IMR-90 (cell line): Measurements from ENCODE around the gene JPT1. TPM values are rescaled to one million over a fixed set of nuclear protein-coding genes. Genes with fewer than 3 reads are reported as not detected.

Experiments used
- ATAC-seq: fragments of 200-7000 bp; cut with Tn5 transposase; 2 replicates; pipeline ENCODE4 v1.9.1; 2020; ENCODE audit warnings: low read depth, mild to moderate bottlenecking, moderate library complexity
- BruUV-seq: library from RNA; stranded (reverse); fragments of 400-500 nt; replicated peaks from 2 replicates; lab custom pipeline; 2021; lab: Mats Ljungman, UMichigan
- CTCF ChIA-PET: fragments of 300-600 bp; formaldehyde crosslinking; extraction: SDS; loops from one replicate; lab custom pipeline; 2021; ENCODE audit warnings: antibody characterized with exemption; lab: Yijun Ruan, JAX
- POLR2A ChIA-PET: fragments of 300-600 bp; sonication (Branson Sonifier 250); formaldehyde crosslinking; loops from one replicate; lab custom pipeline; 2022; ENCODE audit warnings: antibody characterized with exemption; ENCODE audit not compliant: unreplicated experiment; lab: Charles Lee
- DNase-seq: peaks from one replicate; pipeline ENCODE4 v3.0.0; 2013
- H2AFZ ChIP-seq: replicated peaks from 2 replicates; pipeline ENCODE3; 2013; ENCODE audit warnings: low read length, mild to moderate bottlenecking; ENCODE audit not compliant: poor library complexity
- H2AK5ac ChIP-seq: 2 replicates; pipeline ENCODE4 v1.6.1; 2013; ENCODE audit warnings: low read depth, low read length, inconsistent platforms
- H2AK9ac ChIP-seq: replicated peaks from 2 replicates; pipeline ENCODE3; 2013; ENCODE audit warnings: mild to moderate bottlenecking, low read depth, low read length, moderate library complexity; ENCODE audit not compliant: poor library complexity
- H2BK120ac ChIP-seq: 2 replicates; pipeline ENCODE4 v1.6.1; 2013; ENCODE audit warnings: low read depth, low read length, inconsistent platforms
- H2BK15ac ChIP-seq: 3 replicates; pipeline ENCODE4 v1.6.1; 2013; ENCODE audit warnings: low read depth, low read length, inconsistent platforms
- H2BK20ac ChIP-seq: 2 replicates; pipeline ENCODE4 v1.6.1; 2013; ENCODE audit warnings: low read depth, mild to moderate bottlenecking, inconsistent platforms, low read length, moderate library complexity
- H2BK5ac ChIP-seq: 2 replicates; pipeline ENCODE4 v1.6.1; 2013; ENCODE audit warnings: mild to moderate bottlenecking, low read depth, low read length, inconsistent platforms; ENCODE audit not compliant: poor library complexity, severe bottlenecking
- H3K14ac ChIP-seq: replicated peaks from 2 replicates; pipeline ENCODE4 v1.6.1; 2013; ENCODE audit warnings: low read depth, low read length, inconsistent platforms
- H3K18ac ChIP-seq: 2 replicates; pipeline ENCODE4 v1.6.1; 2013; ENCODE audit warnings: low read depth, low read length, control low read depth
- H3K23ac ChIP-seq: 2 replicates; pipeline ENCODE4 v1.6.1; 2013; ENCODE audit warnings: low read depth, low read length, inconsistent platforms
- H3K27ac ChIP-seq: 2 replicates; pipeline ENCODE4 v1.5.1; 2013; ENCODE audit warnings: mild to moderate bottlenecking, control low read depth, low read length; ENCODE audit not compliant: insufficient read depth
- H3K27me3 ChIP-seq: 2 replicates; pipeline ENCODE4 v1.6.1; 2013; ENCODE audit warnings: low read length; ENCODE audit not compliant: control insufficient read depth, insufficient read depth
- H3K36me3 ChIP-seq: 2 replicates; pipeline ENCODE4 v1.6.1; 2013; ENCODE audit warnings: low read length, mixed read lengths; ENCODE audit not compliant: control insufficient read depth, insufficient read depth
- H3K4ac ChIP-seq: 2 replicates; pipeline ENCODE4 v1.6.1; 2013; ENCODE audit warnings: low read depth, low read length, inconsistent platforms
- H3K4me1 ChIP-seq: 2 replicates; pipeline ENCODE4 v1.6.1; 2013; ENCODE audit warnings: low read length, mixed read lengths; ENCODE audit not compliant: control insufficient read depth, insufficient read depth
- H3K4me2 ChIP-seq: 2 replicates; pipeline ENCODE4 v1.6.1; 2013; ENCODE audit warnings: low read depth, mild to moderate bottlenecking, control low read depth, low read length, moderate library complexity
- H3K4me3 ChIP-seq: 2 replicates; pipeline ENCODE4 v1.5.1; 2013; ENCODE audit warnings: low read depth, mild to moderate bottlenecking, control low read depth, low read length, moderate library complexity; ENCODE audit not compliant: insufficient read depth
- H3K56ac ChIP-seq: 2 replicates; pipeline ENCODE4 v1.6.1; 2013; ENCODE audit warnings: low read length, inconsistent platforms; ENCODE audit not compliant: insufficient read depth; ENCODE audit errors: extremely low read depth
- H3K79me1 ChIP-seq, 2 experiments: 2 replicates each; pipeline ENCODE4 v1.6.1; 2013; ENCODE audit warnings: low read length in 2 of 2, inconsistent platforms in 1 of 2, low read depth in 1 of 2
- H3K9ac ChIP-seq: 2 replicates; pipeline ENCODE4 v1.6.1; 2013; ENCODE audit warnings: low read depth, low read length, control low read depth
- H3K9me1 ChIP-seq: 2 replicates; pipeline ENCODE4 v1.6.1; 2013; ENCODE audit warnings: low read length, inconsistent platforms; ENCODE audit not compliant: insufficient read depth
- H3K9me3 ChIP-seq: 2 replicates; pipeline ENCODE4 v1.6.1; 2013; ENCODE audit warnings: low read length; ENCODE audit not compliant: control insufficient read depth, insufficient read depth
- H4K20me1 ChIP-seq: 2 replicates; pipeline ENCODE4 v1.6.1; 2013; ENCODE audit warnings: low read length, inconsistent platforms; ENCODE audit not compliant: insufficient read depth
- H4K5ac ChIP-seq: 2 replicates; pipeline ENCODE4 v1.6.1; 2013; ENCODE audit warnings: mild to moderate bottlenecking, low read depth, low read length, control low read depth
- H4K8ac ChIP-seq, 2 experiments: 2 replicates each; pipeline ENCODE4 v1.6.1; 2013; ENCODE audit warnings: low read depth in 2 of 2, low read length in 2 of 2, control low read depth in 1 of 2, inconsistent platforms in 1 of 2
- H4K91ac ChIP-seq: 2 replicates; pipeline ENCODE4 v1.6.1; 2013; ENCODE audit warnings: low read depth, low read length, inconsistent platforms; ENCODE audit not compliant: insufficient read depth
- RCOR1 ChIP-seq: IDR thresholded peaks from 2 replicates; pipeline ENCODE4 v1.6.1; 2012; ENCODE audit warnings: mild to moderate bottlenecking, low read length, improper control_type of control experiment; ENCODE audit not compliant: insufficient replicate concordance
- RFX5 ChIP-seq: IDR thresholded peaks from 2 replicates; pipeline ENCODE4 v1.8.0; 2012; ENCODE audit warnings: low read depth, mild to moderate bottlenecking, low read length, moderate library complexity
- WGBS, 2 experiments: methylation state at CpG; one replicate each; pipeline versions ENCODE4 v1.1.5 to v1.1.7; 2013; ENCODE audit warnings: missing lambda C conversion rate in 2 of 2; ENCODE audit not compliant: insufficient read length in 1 of 2; ENCODE audit errors: extremely low coverage in 2 of 2; 5-methylcytosine and 5-hydroxymethylcytosine counted together
- dilution Hi-C: fragments of 300-500 bp; cut with HindIII; formaldehyde crosslinking; loops from one replicate; pipeline ENCODE4 v1.14.3; 2018; ENCODE audit warnings: low sequenced_read_pairs; ENCODE audit not compliant: unreplicated experiment
- in situ Hi-C: fragments of 300-500 bp; cut with MboI; formaldehyde crosslinking; loops from 3 replicates; pipeline ENCODE4 v1.14.3; 2019; ENCODE audit warnings: low sequenced_read_pairs, inconsistent platforms, mixed read lengths
- intact Hi-C: fragments of 100-400 bp; cut with micrococcal nuclease; formaldehyde crosslinking; loops from 2 replicates; pipeline ENCODE4 v1.10.0; 2022
- polyA plus RNA-seq, 3 experiments: library from polyadenylated mRNA; depleted of rRNA; stranded (reverse); fragments of >200 nt; gene quantifications; 2 replicates each; pipeline ENCODE4 v1.2.3, GENCODE V29; 2012; ENCODE audit warnings: low replicate concordance in 1 of 3
- total RNA-seq: library from RNA; depleted of rRNA; stranded (reverse); fragments of >200 nt; gene quantifications from 2 replicates; pipeline ENCODE4 v1.2.3, GENCODE V29; 2012

JPT1 gene
- total and polyA plus RNA-seq, 2 of the 4 experiments (the other 2 are of a cell fraction) = 118 to 272 TPM

DNA sequence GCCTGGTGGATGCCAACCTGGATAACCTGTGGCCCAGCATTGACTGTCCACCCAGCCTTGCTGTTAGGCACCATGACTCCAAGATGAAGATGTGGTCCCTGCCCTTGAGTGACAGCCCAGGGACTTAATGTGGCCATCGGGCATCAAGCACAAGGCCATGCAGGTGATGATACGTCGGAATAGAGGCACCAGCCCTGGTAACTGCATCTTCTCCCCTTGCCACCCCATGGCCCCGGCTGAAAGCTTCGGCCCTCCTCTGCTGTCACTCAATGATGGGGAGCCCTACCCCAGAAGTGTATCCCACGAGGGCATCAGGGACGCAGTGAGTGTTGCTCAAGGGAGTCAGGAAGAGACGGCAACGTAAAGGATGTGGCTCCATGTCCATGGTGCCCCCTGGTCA, 24.7 kb downstream of the JPT1 start:
- Histone ChIP-seq H2BK20ac (no peak overlapping the region), H3K56ac (no peak overlapping the region), H2BK15ac (no peak overlapping the region), H2AK5ac (no peak overlapping the region), H4K8ac (no peak overlapping the region), H3K27me3 (no peaks in the 10 kb centered on the region), H3K36me3 (peaks cover 15% of the 10 kb centered on the region), H3K4me1 (no peaks in the 10 kb centered on the region; the same call in 1 of the 2 replicates), H3K4me3 (no peak overlapping the region), H3K18ac (no peak overlapping the region), H2BK120ac (no peak overlapping the region), H4K20me1 (peaks cover 12% of the 10 kb centered on the region), H2AK9ac (peak overlapping the region; percentile 44), H3K4ac (no peak overlapping the region), H3K14ac (no peak overlapping the region), H4K91ac (no peak overlapping the region), H3K9me3 (no peaks in the 10 kb centered on the region), H3K27ac (no peak overlapping the region), H2BK5ac (no peak overlapping the region), H3K4me2 (no peak overlapping the region), H2AFZ (peak overlapping the region; percentile 46), H3K23ac (no peak overlapping the region), H3K9me1 (peaks cover 22% of the 10 kb centered on the region), H4K5ac (no peak overlapping the region), H3K9ac (no peak overlapping the region), H3K79me1 (peaks cover 8 to 66% of the 10 kb centered on the region in 2 experiments)
- ChIA-PET CTCF (interaction anchor here (1.1 kb wide), 1 partner anchor 14 kb away, joined by 3 read pairs; no protein-coding TSS in a partner anchor), POLR2A (no interaction called here)
- 100% methylated on average over 2 of the region's 9 CpGs; no CpG with 5 or more reads in 1 of the 2 experiments for WGBS, 2 experiments
- TF ChIP-seq RFX5 = no peak
- no peak for TF ChIP-seq RCOR1
- BruUV-seq = no TSS peak
- ATAC-seq = no peak
- in situ Hi-C loops (no loop called here), dilution Hi-C loops (no loop called here), intact Hi-C loops (no loop called here)
- no peak for DNase-seq
